K562 (cell line): Measurements from ENCODE around the gene DYNLT4. TPM values are rescaled to one million over a fixed set of nuclear protein-coding genes. Genes with fewer than 3 reads are reported as not detected.

Experiments
- CEBPG ChIP-seq, 3 experiments: fragments of 200-800 bp in 1 of 3; sonication (Bioruptor generic) in 1 of 3; sonication (generic) in 1 of 3; formaldehyde crosslinking in 1 of 3; IDR thresholded peaks in 2 of 3; conservative IDR thresholded peaks in 1 of 3; 2 replicates each; pipeline versions ENCODE4 v1.6.1 to v1.8.0; 2016 to 2022; ENCODE audit warnings: missing compliant biosample characterization in 2 of 3, missing genetic modification characterization in 2 of 3, mild to moderate bottlenecking in 1 of 3, missing genetic modification reagents in 1 of 3
- CHD7 ChIP-seq: fragments of 200-600 bp; sonication (generic); IDR thresholded peaks from one replicate; pipeline ENCODE4 v1.6.1; 2012; ENCODE audit warnings: mild to moderate bottlenecking, low read depth, low read length, inconsistent platforms
- MCM5 ChIP-seq: fragments of 450-650 bp; IDR thresholded peaks from 2 replicates; pipeline ENCODE4 v1.6.1; 2016; ENCODE audit warnings: low read depth
- NFIC ChIP-seq: fragments of 450-650 bp; IDR thresholded peaks from 2 replicates; pipeline ENCODE4 v1.6.1; 2017; ENCODE audit warnings: mild to moderate bottlenecking, inconsistent platforms
- SLC30A9 ChIP-seq: fragments of 250-450 bp; sonication (Bioruptor Pico); IDR thresholded peaks from 2 replicates; pipeline ENCODE4 v1.8.0; 2022; ENCODE audit warnings: mild to moderate bottlenecking, moderate library complexity
- TCF7 ChIP-seq: sonication (generic); IDR thresholded peaks from 2 replicates; pipeline ENCODE4 v1.6.1; 2016; ENCODE audit warnings: antibody characterized with exemption, borderline replicate concordance
- ZBTB11 ChIP-seq, 3 experiments: fragments of 200-800 bp in 1 of 3; fragments of 250-450 bp in 1 of 3; fragments of 450-650 bp in 1 of 3; sonication (Bioruptor Pico) in 1 of 3; sonication (Bioruptor generic) in 1 of 3; formaldehyde crosslinking in 1 of 3; IDR thresholded peaks; 2 replicates each; pipeline versions ENCODE4 v1.6.1 to v1.8.0; 2016 to 2022; ENCODE audit warnings: mild to moderate bottlenecking in 2 of 3, missing genetic modification characterization in 2 of 3, missing compliant biosample characterization in 1 of 3, moderate library complexity in 1 of 3
- ZBTB5 ChIP-seq: fragments of 450-650 bp; IDR thresholded peaks from 2 replicates; pipeline ENCODE4 v1.6.1; 2017; ENCODE audit warnings: antibody characterized with exemption
- polyA plus RNA-seq, 8 experiments: library from polyadenylated mRNA; depleted of rRNA in 4 of 8; stranded (reverse) in 5 of 8; unstranded in 3 of 8; fragments of >200 nt; fragmentation: Nextera tagmentation in 2 of 8; fragmentation: Illumina TruSeq in 1 of 8; extraction: Ambion mirVana in 2 of 8; extraction: Trizol in 1 of 8; gene quantifications; 2 replicates each; pipeline versions ENCODE4 v1.2.1 to v1.2.3, GENCODE V29; 2011 to 2014; ENCODE audit warnings: inconsistent platforms in 1 of 8, missing spikeins in 1 of 8
- total RNA-seq, 7 experiments: library from RNA; depleted of rRNA in 6 of 7; stranded (reverse); fragments of >200 nt in 6 of 7; fragmentation: Illumina TruSeq in 2 of 7; extraction: Trizol in 2 of 7; gene quantifications; 2 replicates each; pipeline versions ENCODE4 v1.2.1 to v1.2.3, GENCODE V29; 2011 to 2021; ENCODE audit warnings: low replicate concordance in 1 of 7

The DYNLT4 gene
- total and polyA plus RNA-seq, 9 of the 15 experiments (the other 6 are each of a cell fraction or from before 2014, with no cell fraction given), result 0.29 to 0.73 TPM; not detected in 7

GRCh38 chr1:44807364-44808062, 362 bp upstream of the DYNLT4 start (continued):
- TF ChIP-seq ZBTB11 (CRISPR knock-in tag; IDR thresholded peaks at IDR 0.05) (peak in 1 of 3 experiments; percentile 91; a peak in 2 of 6 replicates), MCM5 (no peak), SLC30A9 (no peak; the same call in 1 of the 2 replicates), ZBTB5 (no peak), NFIC (peak; percentile 75), CEBPG (CRISPR knock-in tag; IDR thresholded peaks at IDR 0.05) (peak; percentile 82; the same call in 1 of the 2 replicates), CEBPG (tag; conservative IDR thresholded peaks at IDR 0.05 in 1 of 2, IDR thresholded peaks at IDR 0.05 in 1 of 2) (peak in 1 of 2 experiments; percentile 60; a peak in 1 of 4 replicates), CHD7 (peak; percentile 29), TCF7 (peak; percentile 77; the same call in 1 of the 2 replicates)
